HG02981 (cell line): ENCODE data around the gene CELA2A.
"Not testable (repeated sequence)": the region's sequence is repeated elsewhere in the genome, so short reads cannot be mapped to it uniquely, and the experiment has no call there.

Experiments used
- ATAC-seq: cut with Tn5 transposase; IDR thresholded peaks from one replicate; pipeline ENCODE4 v1.9.1; 2021; ENCODE audit warnings: mild to moderate bottlenecking, moderate library complexity; ENCODE audit not compliant: unreplicated experiment

The CELA2A gene

DNA sequence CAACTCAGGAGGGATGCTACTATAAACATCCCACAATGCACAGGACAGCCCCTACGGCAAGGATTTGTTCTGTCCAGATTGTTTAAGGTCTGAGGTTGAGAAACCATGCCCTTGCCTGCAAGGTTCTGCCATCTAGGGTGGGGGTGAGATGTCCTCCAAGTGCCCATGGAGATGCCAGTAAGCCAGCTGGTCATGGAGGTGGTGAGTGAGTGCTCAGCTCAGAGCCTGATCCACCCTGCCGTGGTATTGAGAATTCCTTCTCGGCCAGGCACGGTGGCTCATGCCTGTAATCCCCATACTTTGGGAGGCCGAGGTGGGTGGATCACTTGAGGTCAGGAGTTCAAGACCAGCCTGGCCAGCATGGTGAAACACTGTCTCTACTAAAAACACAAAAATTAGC is 31.6 kb upstream of the CELA2A start:
- no peak for ATAC-seq

DNA sequence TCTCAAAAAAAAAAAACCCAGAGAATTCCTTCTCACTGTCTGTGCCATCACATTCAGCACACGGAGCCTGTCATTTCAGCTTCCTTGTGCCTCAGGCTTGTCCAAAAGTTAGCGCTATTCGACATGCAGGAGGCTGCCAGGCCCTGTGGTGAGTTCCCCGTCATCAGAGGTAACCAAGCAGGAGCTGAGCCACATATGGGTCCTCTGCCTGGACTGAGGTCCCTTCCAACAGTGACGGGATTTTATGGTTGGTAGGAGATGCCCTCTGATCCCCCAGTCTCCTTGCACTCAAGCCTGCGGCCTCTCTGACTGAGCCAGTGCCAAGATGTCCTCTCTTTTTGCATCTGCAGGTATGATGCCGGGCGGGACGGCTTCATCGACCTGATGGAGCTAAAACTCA is 31.0 kb upstream of the CELA2A start:
- no peak for ATAC-seq

DNA sequence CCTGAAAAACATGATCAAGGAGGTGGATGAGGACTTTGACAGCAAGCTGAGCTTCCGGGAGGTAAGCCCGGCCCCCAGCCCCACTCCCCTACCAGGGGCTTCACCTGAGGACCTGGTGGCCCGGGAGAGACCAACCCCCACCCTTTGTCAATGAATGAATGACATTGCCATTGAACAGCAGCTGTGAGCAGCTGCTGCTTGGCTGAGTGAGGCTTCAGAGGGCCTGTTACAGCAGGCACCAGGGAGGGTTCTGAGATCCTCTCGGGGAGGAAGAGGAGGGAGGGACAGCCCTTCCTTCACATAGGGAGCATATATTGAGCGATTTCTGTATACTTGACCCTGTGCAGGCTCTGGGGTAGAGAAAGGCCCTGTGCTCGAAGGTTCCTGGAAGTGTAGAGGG is 30.6 kb upstream of the CELA2A start:
- ATAC-seq: no peak

DNA sequence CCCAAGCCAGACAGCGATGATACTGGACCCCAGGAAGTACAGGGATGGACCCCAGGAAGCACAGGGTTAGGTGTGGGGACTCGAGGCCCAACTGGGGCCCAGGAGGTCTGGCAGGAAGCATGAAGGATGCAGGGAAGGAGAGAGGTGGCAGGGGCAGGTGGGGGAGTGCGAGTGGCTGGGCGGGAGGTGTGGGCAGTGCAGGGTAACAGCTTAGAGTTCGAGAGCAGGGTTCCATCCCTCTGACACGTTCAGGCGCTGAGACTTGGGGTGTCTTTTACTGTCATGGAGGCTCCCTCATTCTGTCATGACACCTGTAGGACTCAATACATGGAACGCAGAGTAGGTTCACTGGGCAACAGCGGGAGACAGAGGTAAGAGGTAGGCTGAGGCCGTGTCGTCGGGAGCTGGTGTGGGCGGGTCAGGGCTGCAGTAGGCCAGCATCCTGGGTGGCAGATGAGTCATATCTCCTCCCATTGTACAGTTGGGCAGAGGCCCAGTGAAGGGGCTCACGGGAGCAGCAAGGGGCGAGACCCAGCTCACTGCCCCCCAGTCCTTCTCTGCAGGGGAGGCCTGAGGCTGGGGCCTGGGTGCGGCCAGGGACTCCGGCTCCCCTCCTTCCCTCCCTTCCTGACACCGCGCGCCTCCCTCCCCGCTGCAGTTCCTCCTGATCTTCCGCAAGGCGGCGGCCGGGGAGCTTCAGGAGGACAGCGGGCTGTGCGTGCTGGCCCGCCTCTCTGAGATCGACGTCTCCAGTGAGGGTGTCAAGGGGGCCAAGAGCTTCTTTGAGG is 29.8 kb upstream of the CELA2A start:
- ATAC-seq: no peak

DNA sequence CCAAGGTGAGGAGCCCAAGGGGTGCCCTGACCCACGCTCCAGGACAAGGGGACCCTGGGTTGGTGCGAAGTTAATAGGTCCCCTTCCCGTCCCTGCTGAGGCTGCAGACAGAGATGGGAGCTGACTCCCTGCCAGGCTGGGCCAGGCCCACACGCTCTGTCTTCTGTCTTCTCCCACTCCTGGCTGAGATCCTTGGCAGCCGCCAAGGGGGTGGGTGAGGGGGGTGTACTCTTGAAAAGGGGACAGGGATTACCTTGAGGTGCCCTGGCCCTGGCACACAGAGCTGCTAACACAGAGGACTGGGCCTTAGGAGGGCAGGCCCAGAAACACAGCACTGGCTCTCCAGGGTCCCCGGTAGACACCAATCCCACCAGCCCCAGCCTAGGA is 29.3 kb upstream of the CELA2A start:
- no peak for ATAC-seq

DNA sequence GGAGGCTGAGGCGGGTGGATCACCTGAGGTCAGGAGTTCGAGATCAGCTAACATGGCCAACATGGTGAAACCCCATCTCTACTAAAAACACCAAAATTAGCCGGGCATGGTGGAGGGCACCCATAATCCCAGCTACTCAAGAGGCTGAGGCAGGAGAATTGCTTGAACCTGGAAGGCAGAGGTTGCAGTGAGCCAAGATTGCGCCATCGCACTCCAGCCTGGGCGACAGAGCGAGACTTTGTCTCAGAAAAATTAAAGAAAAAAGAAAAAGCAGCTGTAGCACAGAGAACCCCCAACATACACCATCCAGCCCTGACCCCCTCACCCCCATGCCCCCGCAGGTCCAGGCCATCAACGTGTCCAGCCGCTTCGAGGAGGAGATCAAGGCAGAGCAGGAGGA is 28.3 kb upstream of the CELA2A start:
- not testable (repeated sequence) for ATAC-seq

DNA sequence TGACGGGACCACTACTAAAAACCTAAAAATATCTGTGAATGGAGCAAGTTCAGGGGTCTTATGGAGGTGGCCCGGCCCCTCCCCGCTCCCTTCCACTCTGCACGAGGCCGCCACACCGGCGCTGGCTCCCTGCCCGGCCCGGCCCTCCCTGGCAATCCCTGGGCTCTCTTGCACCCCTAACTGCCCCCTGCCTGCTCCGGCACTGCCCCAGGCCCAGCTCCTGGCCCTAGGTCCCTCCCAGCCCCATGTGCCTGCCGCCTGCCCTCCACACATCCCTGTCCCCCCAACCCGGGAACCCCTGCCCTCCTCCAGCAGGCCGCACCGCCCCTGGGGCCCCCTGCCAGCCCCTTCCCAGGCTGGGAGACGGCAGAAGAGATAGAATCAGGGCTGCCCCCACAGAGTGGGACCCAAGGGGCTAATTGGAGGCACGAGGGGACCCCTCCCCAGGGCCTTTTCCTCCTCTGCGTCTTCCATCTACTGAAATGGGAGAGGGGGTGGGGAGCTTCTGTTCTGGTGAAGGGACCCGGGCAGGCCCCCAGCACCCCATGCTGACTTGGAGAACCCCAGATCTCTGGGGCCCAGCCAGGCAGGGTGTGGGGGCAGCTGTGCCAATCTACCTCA is 27.6 kb upstream of the CELA2A start:
- ATAC-seq: no peak

DNA sequence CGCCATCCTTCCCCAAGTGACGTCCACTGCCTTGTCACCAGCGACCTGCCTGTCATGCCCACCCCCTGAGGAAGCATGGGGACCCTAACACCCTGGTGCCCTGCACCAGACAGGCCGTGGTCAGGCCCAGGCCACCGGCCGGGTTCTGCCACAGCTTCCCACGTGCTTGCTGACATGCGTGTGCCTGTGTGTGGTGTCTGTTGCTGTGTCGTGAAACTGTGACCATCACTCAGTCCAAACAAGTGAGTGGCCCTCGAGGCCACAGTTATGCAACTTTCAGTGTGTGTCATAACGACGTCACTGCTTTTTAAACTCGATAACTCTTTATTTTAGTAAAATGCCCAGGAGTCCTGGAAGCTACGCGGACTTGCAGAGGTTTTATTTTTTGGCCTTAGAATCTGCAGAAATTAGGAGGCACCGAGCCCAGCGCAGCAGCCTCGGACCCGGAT is 26.8 kb upstream of the CELA2A start:
- ATAC-seq: no peak

DNA sequence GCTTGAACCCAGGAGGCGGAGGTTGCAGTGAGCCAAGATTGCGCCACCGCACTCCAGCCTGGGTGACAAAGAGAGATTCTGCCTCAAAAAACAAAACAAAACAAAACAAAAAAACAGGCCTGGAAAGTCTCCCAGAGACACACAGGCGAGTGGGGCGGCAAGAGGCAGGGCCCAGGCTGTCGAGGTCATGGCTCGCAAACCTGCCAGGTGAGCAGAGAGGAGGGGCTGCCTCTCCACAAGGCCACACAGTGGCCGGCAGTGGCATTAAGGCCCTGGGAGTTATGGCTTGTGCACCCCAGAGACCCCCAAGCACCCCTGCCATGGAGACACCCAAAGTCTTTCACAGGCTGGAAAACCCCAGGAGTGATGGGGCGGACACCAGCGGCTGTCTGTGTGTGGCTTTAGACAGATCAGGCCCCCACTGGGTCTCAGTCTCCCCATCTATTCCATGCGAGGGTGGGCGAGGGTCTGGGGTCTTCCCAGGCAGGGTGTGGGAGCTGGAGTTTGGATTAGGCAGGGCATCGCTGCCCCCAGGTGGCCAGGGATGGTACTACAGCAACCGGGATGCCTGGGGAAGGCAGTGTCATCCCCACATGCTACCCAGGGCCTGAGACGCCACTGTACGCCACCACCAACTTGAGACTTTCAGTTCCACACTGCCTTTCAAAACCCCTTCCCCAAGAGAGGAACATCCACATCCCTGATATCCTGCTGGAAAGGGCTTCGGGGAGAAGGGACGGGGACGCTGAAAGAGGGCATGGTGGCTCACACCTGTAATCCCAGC is 25.6 kb upstream of the CELA2A start:
- ATAC-seq: peak; percentile 51

DNA sequence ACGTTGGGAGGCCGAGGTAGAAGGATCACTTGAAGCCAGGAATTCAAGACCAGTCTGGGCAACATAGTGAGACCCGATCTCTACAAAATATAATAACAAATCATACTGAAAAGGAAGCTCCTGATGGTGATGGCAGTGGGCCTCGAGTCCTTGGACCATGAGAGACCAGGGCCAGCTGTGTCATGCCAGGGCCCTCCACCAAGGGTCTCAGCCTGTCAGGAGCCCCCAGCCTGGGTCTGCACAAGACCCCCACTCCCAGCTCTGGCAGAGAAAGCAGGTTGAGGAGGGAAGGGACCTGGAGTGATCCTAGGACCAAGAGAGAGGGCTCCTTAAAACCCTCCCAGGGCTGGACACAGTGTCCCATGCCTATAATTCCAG is 25.0 kb upstream of the CELA2A start:
- ATAC-seq: no peak

DNA sequence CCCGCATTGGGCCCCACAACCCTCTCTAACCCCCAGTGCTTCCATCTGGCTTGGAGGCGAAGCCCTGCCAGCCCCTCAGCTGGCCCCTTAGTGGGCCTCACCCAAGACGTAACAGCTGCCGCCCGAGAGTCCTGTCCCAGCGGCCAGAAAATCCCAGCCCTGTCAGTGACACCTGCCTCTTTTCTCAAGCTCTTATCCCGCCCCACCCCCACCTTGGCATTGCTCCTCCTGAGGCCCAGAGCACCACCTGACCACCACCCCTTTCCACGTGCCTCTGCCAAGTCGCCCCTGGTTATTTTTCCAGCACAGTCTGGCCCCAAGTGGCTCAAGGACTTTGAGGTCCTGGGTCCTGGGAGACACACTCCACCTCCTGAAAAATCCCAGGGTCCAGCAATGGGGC is 24.2 kb upstream of the CELA2A start:
- no peak for ATAC-seq

DNA sequence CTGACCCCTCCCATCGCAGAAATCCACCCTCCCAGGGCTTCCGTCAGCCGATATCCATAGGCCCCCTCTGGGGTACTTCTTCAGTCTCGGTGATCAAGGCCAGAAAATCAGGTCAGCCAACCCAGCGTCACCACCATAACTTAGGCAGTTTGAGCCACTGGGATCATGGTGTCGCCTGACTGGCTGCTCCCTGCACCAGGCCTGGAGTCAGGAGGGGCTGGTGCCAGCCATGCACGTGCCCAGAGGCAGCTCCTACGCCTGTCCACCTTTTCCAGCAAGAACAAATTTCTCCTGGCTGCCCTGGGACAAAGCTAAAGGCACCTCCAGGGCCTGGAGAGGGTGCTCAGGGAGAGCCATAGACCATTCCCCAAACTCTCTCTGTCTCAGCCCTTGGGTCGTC is 23.1 kb upstream of the CELA2A start:
- no peak for ATAC-seq

DNA sequence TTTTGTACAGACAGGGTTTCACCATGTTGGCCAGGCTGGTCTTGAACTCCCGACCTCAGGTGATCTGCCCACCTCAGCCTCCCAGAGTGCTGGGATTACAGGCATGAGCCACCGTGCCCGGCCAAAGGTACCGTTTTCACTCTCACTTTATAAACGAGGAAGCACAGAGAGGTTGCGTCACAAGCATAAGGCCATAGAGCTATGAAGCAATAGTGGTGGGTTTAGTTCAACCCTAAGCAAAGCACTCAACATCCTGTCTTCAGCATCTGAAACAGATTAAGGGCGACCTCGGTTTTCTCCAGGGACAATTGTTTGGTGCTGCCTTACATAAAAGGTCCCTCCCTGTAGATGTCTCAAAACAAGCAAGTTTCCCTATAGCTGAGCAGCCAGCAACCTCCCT is 21.8 kb upstream of the CELA2A start:
- not testable (repeated sequence) for ATAC-seq

DNA sequence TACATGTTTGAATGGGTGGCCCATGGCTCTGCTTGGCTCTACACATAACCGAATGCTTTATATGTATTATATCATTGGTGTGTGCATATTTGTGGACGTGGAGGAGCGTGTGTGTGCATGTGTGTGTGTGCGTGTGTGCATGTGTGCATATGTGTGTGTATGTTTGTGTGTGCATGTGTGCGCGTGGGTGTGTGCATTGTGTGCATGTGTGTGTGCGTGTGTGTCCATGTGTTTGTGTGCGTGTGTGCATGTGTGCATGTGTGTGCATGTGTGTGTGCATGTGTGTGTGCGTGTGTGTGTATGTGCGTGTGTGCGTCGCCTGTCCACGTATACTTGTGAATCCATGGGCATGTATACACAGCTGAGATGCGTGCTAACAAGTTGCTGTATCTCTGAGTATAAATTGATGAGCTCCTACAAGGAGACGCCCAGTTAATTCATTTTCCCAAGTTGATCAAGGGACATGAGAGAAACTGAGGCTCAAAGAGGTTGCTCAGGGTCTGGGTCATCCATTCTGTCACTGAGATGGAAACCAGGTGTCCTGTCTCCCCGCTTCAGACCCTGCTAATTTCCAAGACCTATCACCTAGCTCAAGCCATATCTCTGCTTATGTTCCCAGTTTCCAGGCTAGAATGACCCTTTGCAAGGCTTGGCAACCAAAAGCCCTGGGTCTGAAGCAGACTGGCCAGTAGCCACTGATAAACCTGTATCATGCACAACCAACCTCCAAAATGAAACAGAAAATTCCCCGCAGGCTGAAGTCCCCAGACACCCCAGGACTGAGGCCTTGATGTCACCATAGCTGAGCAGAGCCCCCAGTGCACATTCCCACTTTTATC is 21.1 kb upstream of the CELA2A start:
- ATAC-seq: no peak

DNA sequence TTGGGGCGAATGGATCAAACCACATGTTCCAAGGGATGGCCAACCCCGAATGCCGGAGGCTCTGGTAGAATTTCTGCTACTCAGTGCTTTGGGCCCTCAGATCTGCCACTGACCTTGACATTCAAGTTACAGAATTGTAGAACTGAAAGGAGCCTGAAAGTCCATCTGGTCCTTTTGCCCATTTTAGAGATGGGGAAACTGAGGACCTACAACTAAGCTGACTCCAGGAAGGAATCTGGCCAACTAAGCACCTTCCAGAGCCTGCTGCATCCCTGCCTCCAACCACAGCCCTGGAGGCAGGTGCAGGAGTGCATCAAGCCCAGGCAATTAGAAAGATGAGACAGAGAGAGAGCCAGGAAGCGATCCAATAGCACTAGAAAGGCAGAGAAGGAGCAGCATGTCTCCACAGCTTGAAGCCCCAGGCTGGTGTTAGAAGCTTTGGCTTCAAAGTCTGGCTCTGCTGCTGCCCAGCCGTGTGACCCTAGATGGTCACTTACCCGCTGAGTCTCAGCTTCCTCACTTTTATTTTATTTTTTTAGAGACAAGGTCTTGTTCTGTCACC is 19.6 kb upstream of the CELA2A start:
- no peak for ATAC-seq

DNA sequence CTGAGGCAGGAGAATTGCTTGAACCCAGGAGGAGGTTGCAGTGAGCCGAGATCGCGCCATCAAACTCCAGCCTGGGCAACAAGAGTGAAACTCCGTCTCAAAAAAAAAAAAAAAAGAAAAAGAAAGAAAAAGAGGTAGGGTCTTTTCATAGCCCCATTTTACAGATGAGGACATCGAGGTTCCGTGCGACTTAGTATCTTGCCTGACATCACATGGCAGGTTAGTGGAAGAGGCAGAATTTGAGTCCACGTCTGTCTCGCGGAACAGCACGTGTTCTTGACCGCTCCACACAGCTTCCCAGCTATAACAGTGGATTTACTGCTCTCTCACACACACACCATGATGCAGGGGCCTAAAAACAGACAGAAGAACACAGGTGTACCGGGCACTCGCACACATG is 17.2 kb upstream of the CELA2A start:
- ATAC-seq: no peak

DNA sequence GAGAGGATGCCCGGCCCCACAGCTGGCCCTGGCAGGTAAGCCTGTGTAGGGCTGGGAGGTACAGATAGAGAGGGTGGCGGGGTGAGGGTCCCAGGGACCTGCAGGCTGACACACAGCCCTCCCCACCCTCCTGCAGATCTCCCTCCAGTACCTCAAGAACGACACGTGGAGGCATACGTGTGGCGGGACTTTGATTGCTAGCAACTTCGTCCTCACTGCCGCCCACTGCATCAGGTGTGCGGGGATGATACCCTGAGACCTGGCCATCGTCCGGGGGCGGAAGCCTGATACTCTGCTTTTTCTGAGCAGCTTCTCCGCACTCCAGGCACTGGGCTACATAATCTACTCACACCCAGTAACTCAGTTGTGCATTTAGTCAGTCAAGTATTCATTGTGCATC is 16.2 kb upstream of the CELA2A start:
- no peak for ATAC-seq

DNA sequence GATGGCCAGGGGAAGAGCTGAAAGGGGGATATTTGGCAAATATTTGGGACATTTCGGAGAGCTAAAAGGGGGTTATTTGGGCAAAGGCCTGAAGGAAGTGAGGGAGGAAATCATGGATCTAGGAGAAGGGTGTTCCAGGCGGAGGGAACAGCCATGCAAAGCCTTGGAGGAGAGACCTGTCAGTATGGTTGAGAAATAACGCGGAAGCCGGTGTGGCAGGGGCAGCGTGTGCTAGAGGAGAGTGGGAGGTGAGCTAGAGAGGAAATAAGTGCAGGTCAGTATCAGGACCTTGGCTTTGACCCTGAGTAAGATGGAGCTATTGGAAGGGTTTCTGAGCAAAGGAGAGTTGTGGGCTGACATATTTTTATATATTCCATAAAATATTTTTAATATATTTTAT is 15.3 kb upstream of the CELA2A start:
- ATAC-seq: no peak

DNA sequence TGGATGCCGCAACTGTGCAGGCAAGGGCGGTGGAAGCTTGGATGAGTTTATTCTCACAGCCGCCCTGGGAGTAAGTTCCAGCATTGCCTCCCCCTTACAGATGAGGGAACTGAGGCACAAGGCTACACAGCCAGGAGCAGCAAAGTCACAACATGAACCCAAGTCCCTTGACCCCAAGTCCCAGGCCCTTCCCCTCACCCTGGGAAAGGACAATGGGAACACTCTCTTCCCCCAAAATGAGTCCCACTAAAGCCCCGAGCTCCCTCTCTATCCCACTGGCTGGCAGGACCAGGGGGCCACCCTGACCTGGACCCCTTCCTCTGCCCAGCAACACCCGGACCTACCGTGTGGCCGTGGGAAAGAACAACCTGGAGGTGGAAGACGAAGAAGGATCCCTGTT is 14.4 kb upstream of the CELA2A start:
- ATAC-seq: no peak

DNA sequence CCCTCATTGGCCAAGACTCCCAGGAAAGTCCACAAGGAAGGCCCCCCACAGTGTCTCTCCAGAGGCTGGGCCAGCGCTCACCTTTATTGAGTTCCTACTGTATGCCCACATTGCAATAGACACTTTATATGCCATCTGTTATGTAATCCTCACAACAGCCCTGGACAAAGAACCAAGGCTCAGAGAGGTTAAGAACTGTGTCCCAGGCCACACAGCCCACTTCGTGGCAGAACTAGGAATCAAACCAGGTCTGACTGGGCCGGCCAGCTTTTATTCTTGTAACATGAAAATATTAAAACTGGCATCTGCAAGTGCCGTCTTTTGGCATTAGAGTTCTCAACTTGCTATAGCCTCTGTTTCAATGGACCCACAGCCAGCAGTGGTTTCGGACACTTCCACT is 13.8 kb upstream of the CELA2A start:
- no peak for ATAC-seq

DNA sequence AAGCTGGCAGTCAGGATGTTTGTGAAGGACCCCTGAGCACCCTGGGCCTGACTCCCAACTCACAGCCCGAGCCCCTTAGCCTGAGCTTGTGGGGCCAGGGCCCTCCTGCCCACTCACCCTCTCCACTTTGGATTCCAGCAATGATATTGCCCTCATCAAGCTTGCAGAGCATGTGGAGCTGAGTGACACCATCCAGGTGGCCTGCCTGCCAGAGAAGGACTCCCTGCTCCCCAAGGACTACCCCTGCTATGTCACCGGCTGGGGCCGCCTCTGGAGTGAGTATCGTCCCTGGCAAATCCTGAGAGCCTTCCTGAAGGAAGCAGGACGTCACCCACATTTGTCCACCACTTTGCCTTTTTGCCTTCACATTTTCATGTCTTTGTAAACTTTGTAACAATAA is 13.3 kb upstream of the CELA2A start:
- no peak for ATAC-seq
